ENCODE data around the gene SLC45A1. TPM values are rescaled to one million over a fixed set of nuclear protein-coding genes. Genes with fewer than 3 reads are reported as not detected.

Gene SLC45A1
- total and polyA plus RNA-seq, 2 of the 4 experiments (the other 2 are of a cell fraction): 0.72 to 3.9 TPM

DNA sequence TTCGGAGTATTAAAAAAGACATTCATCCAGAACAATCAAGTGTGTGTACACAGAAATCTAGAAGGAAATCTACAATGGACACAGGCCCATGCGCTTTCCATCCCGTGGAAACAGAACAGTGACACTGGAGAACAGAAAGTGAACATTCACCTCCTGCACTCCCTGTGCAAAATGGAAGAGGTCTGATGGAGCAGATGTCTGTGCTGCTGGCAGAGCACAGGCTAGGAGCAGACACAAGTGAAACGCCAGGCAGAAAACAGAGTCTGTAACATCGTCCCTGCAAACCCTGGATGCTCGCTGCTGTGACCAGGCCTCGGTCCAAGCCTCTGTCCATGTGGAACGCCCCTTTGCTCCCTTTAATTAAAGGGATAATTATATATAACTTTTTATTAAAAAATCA, 36.1 kb downstream of the SLC45A1 start (continued):
- TF ChIP-seq, protein P1, sequence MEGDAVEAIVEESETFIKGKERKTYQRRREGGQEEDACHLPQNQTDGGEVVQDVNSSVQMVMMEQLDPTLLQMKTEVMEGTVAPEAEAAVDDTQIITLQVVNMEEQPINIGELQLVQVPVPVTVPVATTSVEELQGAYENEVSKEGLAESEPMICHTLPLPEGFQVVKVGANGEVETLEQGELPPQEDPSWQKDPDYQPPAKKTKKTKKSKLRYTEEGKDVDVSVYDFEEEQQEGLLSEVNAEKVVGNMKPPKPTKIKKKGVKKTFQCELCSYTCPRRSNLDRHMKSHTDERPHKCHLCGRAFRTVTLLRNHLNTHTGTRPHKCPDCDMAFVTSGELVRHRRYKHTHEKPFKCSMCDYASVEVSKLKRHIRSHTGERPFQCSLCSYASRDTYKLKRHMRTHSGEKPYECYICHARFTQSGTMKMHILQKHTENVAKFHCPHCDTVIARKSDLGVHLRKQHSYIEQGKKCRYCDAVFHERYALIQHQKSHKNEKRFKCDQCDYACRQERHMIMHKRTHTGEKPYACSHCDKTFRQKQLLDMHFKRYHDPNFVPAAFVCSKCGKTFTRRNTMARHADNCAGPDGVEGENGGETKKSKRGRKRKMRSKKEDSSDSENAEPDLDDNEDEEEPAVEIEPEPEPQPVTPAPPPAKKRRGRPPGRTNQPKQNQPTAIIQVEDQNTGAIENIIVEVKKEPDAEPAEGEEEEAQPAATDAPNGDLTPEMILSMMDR (conservative IDR thresholded peaks at IDR 0.05; ENCODE audit: low read depth, low read length): no peak
- TF ChIP-seq, protein P2, sequence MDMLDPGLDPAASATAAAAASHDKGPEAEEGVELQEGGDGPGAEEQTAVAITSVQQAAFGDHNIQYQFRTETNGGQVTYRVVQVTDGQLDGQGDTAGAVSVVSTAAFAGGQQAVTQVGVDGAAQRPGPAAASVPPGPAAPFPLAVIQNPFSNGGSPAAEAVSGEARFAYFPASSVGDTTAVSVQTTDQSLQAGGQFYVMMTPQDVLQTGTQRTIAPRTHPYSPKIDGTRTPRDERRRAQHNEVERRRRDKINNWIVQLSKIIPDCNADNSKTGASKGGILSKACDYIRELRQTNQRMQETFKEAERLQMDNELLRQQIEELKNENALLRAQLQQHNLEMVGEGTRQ (IDR thresholded peaks at IDR 0.05; ENCODE audit: low read depth, low read length): no peak
- TF ChIP-seq MAFK (IDR thresholded peaks at IDR 0.05; ENCODE audit: low read depth, low read length): no peak
- TF ChIP-seq RAD21 (IDR thresholded peaks at IDR 0.05; ENCODE audit: low read length): no peak

Measured in IMR-90 (cell line).